GM12891 (cell line): ENCODE measurements around the gene SPTAN1.

Experiments used
- POLR2A ChIP-seq: IDR thresholded peaks from 2 replicates; pipeline ENCODE4 v1.6.1; 2011; ENCODE audit warnings: low read depth, low read length, control low read depth
- POLR2AphosphoS5 ChIP-seq: IDR thresholded peaks from 2 replicates; pipeline ENCODE4 v1.6.1; 2011; ENCODE audit warnings: low read depth, low read length, control low read depth
- SPI1 ChIP-seq: IDR thresholded peaks from 2 replicates; pipeline ENCODE4 v1.6.1; 2011; ENCODE audit warnings: low read depth, low read length, control low read depth
- TAF1 ChIP-seq: IDR thresholded peaks from 2 replicates; pipeline ENCODE4 v1.6.1; 2011; ENCODE audit warnings: low read depth, low read length, control low read depth

DNA sequence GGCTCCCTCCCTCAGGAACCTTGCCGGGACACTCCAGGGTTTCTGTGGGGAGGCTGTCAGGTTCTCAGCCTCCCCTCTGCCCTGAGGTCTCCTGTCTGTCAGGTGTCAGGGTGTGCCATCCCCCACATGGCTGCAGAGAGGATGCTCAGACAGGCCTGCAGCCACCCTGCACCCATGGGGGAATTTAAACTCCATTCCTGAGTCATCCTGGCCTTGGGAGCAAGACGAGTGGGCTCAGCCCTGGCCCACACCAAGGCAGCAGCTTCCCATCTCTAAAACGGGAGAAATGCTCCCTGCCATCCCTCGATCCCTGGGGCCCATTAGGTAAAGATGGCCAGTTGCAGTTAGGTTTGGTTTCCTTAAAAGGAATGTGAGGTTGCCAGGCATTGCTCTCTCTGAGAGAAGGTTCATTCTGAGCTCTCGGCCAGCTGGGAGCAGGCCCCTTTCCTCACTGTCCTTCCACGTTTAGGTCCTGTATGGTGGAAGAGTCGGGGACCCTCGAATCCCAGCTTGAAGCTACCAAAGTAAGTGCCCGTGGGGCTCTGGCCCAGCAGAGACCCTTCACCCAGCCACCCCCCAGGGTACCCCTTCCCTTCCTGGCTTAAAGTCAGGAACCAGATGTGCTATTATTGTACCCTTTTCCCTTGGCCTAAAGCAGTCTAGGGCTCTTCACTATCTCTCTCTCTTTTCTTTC, 77.6 kb downstream of the SPTAN1 start:
- no peak for TF ChIP-seq POLR2AphosphoS5
- TF ChIP-seq POLR2A: no peak
- no peak for TF ChIP-seq TAF1
- TF ChIP-seq SPI1: no peak
